Right lobe of liver (tissue), 4 donors: Measurements from ENCODE around the gene LONRF2.

Experiments used
- POLR2A ChIP-seq: fragments of 450-650 bp; IDR thresholded peaks from one replicate; pipeline ENCODE4 v1.6.1; 2017; ENCODE audit warnings: antibody characterized with exemption, mild to moderate bottlenecking
- TF ChIP-seq, protein P1 (sequence below), 4 donors: fragments of 200-600 bp in 3 of 4; fragments of 450-650 bp in 1 of 4; IDR thresholded peaks; one replicate each; pipeline versions ENCODE4 v1.5.1 to v1.8.0; 2016 to 2022; ENCODE audit warnings: antibody characterized with exemption in 4 of 4, mild to moderate bottlenecking in 2 of 4
- donor health status: DM: no; HTN: no; CAD: no.
- donor health status: DM: no; HTN: no; CAD: no.
- donor health status: DM: no; HTN: yes; CAD: no.

DNA sequence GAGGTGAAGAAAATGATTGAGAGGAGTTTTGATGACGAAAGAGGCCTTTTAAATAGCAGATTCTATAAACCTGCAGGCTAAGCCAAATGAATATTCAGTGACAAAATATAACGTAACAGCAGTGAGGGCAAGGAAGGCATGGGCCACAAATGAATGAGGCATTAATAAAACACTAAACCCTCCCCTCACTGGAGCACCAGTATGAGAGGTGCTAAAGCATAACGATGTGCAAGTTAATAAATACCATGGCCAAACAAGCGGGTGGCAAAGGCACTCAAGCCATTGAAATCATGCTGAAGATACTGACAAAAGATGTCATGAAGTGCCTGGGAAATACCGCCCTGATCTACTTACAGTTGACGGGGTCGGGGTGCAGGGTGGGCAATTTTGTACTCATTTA is 30.2 kb upstream of the LONRF2 start:
- TF ChIP-seq, protein P1, sequence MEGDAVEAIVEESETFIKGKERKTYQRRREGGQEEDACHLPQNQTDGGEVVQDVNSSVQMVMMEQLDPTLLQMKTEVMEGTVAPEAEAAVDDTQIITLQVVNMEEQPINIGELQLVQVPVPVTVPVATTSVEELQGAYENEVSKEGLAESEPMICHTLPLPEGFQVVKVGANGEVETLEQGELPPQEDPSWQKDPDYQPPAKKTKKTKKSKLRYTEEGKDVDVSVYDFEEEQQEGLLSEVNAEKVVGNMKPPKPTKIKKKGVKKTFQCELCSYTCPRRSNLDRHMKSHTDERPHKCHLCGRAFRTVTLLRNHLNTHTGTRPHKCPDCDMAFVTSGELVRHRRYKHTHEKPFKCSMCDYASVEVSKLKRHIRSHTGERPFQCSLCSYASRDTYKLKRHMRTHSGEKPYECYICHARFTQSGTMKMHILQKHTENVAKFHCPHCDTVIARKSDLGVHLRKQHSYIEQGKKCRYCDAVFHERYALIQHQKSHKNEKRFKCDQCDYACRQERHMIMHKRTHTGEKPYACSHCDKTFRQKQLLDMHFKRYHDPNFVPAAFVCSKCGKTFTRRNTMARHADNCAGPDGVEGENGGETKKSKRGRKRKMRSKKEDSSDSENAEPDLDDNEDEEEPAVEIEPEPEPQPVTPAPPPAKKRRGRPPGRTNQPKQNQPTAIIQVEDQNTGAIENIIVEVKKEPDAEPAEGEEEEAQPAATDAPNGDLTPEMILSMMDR (IDR thresholded peaks at IDR 0.05): no peak
- no peak for TF ChIP-seq POLR2A
